Measurements from ENCODE around the gene PAX6.

PAX6 gene

GRCh38 chr11:31794548-31794947 lies 16.6 kb downstream of the PAX6 start:
- H3K9me3 ChIP-seq (replicated peaks in 1 of 2; ENCODE audit: control insufficient read depth in 2 of 2, insufficient read depth in 1 of 2, low read depth in 1 of 2, low read length in 2 of 2), result peaks cover 0 to 6% of the 10 kb centered on the region in 2 donors
- H2BK5ac ChIP-seq (ENCODE audit: low read length), result no peak overlapping the region
- no peak overlapping the region for H3K23ac ChIP-seq (ENCODE audit: low read depth, low read length, poor library complexity)
- no peak overlapping the region for H4K8ac ChIP-seq (ENCODE audit: low read depth, low read length)
- no peak overlapping the region for H2AK5ac ChIP-seq (ENCODE audit: low read depth, low read length)
- H3K4ac ChIP-seq (ENCODE audit: low read length), result no peak overlapping the region
- no peaks in the 10 kb centered on the region for H3K27me3 ChIP-seq (ENCODE audit: control insufficient read depth in 3 of 3, insufficient read depth in 3 of 3, low read depth in 1 of 3, low read length in 3 of 3)
- H2BK120ac ChIP-seq (ENCODE audit: low read depth, low read length), result no peak overlapping the region
- no peak overlapping the region for H4K91ac ChIP-seq (ENCODE audit: low read depth, low read length, poor library complexity)
- H3K27ac ChIP-seq (replicated peaks; ENCODE audit: low read length), result no peak overlapping the region
- H3K14ac ChIP-seq (ENCODE audit: low read length), result no peak overlapping the region
- WGBS, 2 donors (ENCODE audit: extremely low coverage in 2 of 2, insufficient read length in 2 of 2, insufficient replicate concordance in 1 of 2), result no CpG with 5 or more reads among the region's 4 CpGs
- no peak overlapping the region for H2BK15ac ChIP-seq (ENCODE audit: low read length)
- no peak for DNase-seq (ENCODE audit: low spot score)
- H3K18ac ChIP-seq (ENCODE audit: low read length), result no peak overlapping the region
- H3K36me3 ChIP-seq (replicated peaks in 1 of 2; ENCODE audit: control insufficient read depth in 2 of 2, insufficient read depth in 2 of 2, low read length in 2 of 2), result peaks cover 27 to 96% of the 10 kb centered on the region in 2 donors
- H3K9ac ChIP-seq (ENCODE audit: low read depth, low read length, poor library complexity), result no peak overlapping the region
- no peak overlapping the region for H2BK12ac ChIP-seq (ENCODE audit: low read length)
- no peak overlapping the region for H3K4me2 ChIP-seq (ENCODE audit: insufficient read depth, low read length, poor library complexity, severe bottlenecking)
- H3K79me1 ChIP-seq (ENCODE audit: low read depth, low read length), result peaks cover 2% of the 10 kb centered on the region
- peaks cover 0 to 30% of the 10 kb centered on the region in 2 donors for H3K4me1 ChIP-seq (ENCODE audit: control insufficient read depth in 2 of 2, insufficient read depth in 1 of 2, low read depth in 1 of 2, low read length in 2 of 2)
- H2AFZ ChIP-seq (ENCODE audit: low read length), result no peak overlapping the region
- H3K4me3 ChIP-seq (ENCODE audit: low read length in 2 of 2), result no peak overlapping the region

- H3K4ac ChIP-seq (ENCODE audit: low read length), result no peak overlapping the region
- peaks cover 6 to 21% of the 10 kb centered on the region in 2 donors for H3K4me1 ChIP-seq (ENCODE audit: control insufficient read depth in 2 of 2, insufficient read depth in 1 of 2, low read depth in 1 of 2, low read length in 2 of 2)
- H3K4me3 ChIP-seq (ENCODE audit: low read length in 2 of 2), result no peak overlapping the region
- no peak overlapping the region for H3K9ac ChIP-seq (ENCODE audit: low read depth, low read length, poor library complexity)
- no peak overlapping the region for H3K4me2 ChIP-seq (ENCODE audit: insufficient read depth, low read length, poor library complexity, severe bottlenecking)
- H2BK5ac ChIP-seq (ENCODE audit: low read length), result no peak overlapping the region
- H3K79me1 ChIP-seq (ENCODE audit: low read depth, low read length), result peaks cover 2% of the 10 kb centered on the region
- no peak overlapping the region for H2BK12ac ChIP-seq (ENCODE audit: low read length)
- H4K8ac ChIP-seq (ENCODE audit: low read depth, low read length), result no peak overlapping the region
- no peak for DNase-seq (ENCODE audit: low spot score)
- no peak overlapping the region for H2BK15ac ChIP-seq (ENCODE audit: low read length)
- H3K23ac ChIP-seq (ENCODE audit: low read depth, low read length, poor library complexity), result no peak overlapping the region
- H2AK5ac ChIP-seq (ENCODE audit: low read depth, low read length), result no peak overlapping the region
- H3K18ac ChIP-seq (ENCODE audit: low read length), result no peak overlapping the region
- H2BK120ac ChIP-seq (ENCODE audit: low read depth, low read length), result no peak overlapping the region
- no CpG with 5 or more reads among the region's 10 CpGs for WGBS, 2 donors (ENCODE audit: extremely low coverage in 2 of 2, insufficient read length in 2 of 2, insufficient replicate concordance in 1 of 2)
- H4K91ac ChIP-seq (ENCODE audit: low read depth, low read length, poor library complexity), result no peak overlapping the region
- no peak overlapping the region for H3K27ac ChIP-seq (replicated peaks; ENCODE audit: low read length)
- no peak overlapping the region for H3K14ac ChIP-seq (ENCODE audit: low read length)
- no peaks in the 10 kb centered on the region for H3K27me3 ChIP-seq (ENCODE audit: control insufficient read depth in 3 of 3, insufficient read depth in 3 of 3, low read depth in 1 of 3, low read length in 3 of 3)
- no peak overlapping the region for H2AFZ ChIP-seq (ENCODE audit: low read length)
- peaks cover 27 to 96% of the 10 kb centered on the region in 2 donors for H3K36me3 ChIP-seq (replicated peaks in 1 of 2; ENCODE audit: control insufficient read depth in 2 of 2, insufficient read depth in 2 of 2, low read length in 2 of 2)
- H3K9me3 ChIP-seq (replicated peaks in 1 of 2; ENCODE audit: control insufficient read depth in 2 of 2, insufficient read depth in 1 of 2, low read depth in 1 of 2, low read length in 2 of 2), result peaks cover 0 to 4% of the 10 kb centered on the region in 2 donors
Measured at GRCh38 chr11:31793264-31793663, 17.9 kb downstream of the PAX6 start.

- H3K9ac ChIP-seq (ENCODE audit: low read depth, low read length, poor library complexity), result no peak overlapping the region
- DNase-seq (ENCODE audit: low spot score), result no peak
- H3K27ac ChIP-seq (replicated peaks; ENCODE audit: low read length), result no peak overlapping the region
- peaks cover 2% of the 10 kb centered on the region for H3K79me1 ChIP-seq (ENCODE audit: low read depth, low read length)
- H2AFZ ChIP-seq (ENCODE audit: low read length), result no peak overlapping the region
- no peak overlapping the region for H2BK12ac ChIP-seq (ENCODE audit: low read length)
- H3K4me3 ChIP-seq (ENCODE audit: low read length in 2 of 2), result no peak overlapping the region
- no peak overlapping the region for H2BK120ac ChIP-seq (ENCODE audit: low read depth, low read length)
- no peak overlapping the region for H3K23ac ChIP-seq (ENCODE audit: low read depth, low read length, poor library complexity)
- H3K9me3 ChIP-seq (replicated peaks in 1 of 2; ENCODE audit: control insufficient read depth in 2 of 2, insufficient read depth in 1 of 2, low read depth in 1 of 2, low read length in 2 of 2), result peaks cover 0 to 4% of the 10 kb centered on the region in 2 donors
- H3K27me3 ChIP-seq (ENCODE audit: control insufficient read depth in 3 of 3, insufficient read depth in 3 of 3, low read depth in 1 of 3, low read length in 3 of 3), result no peaks in the 10 kb centered on the region
- peaks cover 11 to 16% of the 10 kb centered on the region in 2 donors for H3K4me1 ChIP-seq (ENCODE audit: control insufficient read depth in 2 of 2, insufficient read depth in 1 of 2, low read depth in 1 of 2, low read length in 2 of 2)
- no peak overlapping the region for H2AK5ac ChIP-seq (ENCODE audit: low read depth, low read length)
- H2BK15ac ChIP-seq (ENCODE audit: low read length), result no peak overlapping the region
- no peak overlapping the region for H3K14ac ChIP-seq (ENCODE audit: low read length)
- H3K4ac ChIP-seq (ENCODE audit: low read length), result no peak overlapping the region
- H4K91ac ChIP-seq (ENCODE audit: low read depth, low read length, poor library complexity), result no peak overlapping the region
- WGBS, 2 donors (ENCODE audit: extremely low coverage in 2 of 2, insufficient read length in 2 of 2, insufficient replicate concordance in 1 of 2), result no CpG with 5 or more reads among the region's 2 CpGs
- H3K36me3 ChIP-seq (replicated peaks in 1 of 2; ENCODE audit: control insufficient read depth in 2 of 2, insufficient read depth in 2 of 2, low read length in 2 of 2), result peaks cover 27 to 88% of the 10 kb centered on the region in 2 donors
- H3K18ac ChIP-seq (ENCODE audit: low read length), result no peak overlapping the region
- H3K4me2 ChIP-seq (ENCODE audit: insufficient read depth, low read length, poor library complexity, severe bottlenecking), result no peak overlapping the region
- H2BK5ac ChIP-seq (ENCODE audit: low read length), result no peak overlapping the region
- H4K8ac ChIP-seq (ENCODE audit: low read depth, low read length), result no peak overlapping the region
Measured at GRCh38 chr11:31792456-31792855, 18.7 kb downstream of the PAX6 start.

- peaks cover 0 to 4% of the 10 kb centered on the region in 2 donors for H3K9me3 ChIP-seq (replicated peaks in 1 of 2; ENCODE audit: control insufficient read depth in 2 of 2, insufficient read depth in 1 of 2, low read depth in 1 of 2, low read length in 2 of 2)
- H2BK120ac ChIP-seq (ENCODE audit: low read depth, low read length), result no peak overlapping the region
- H2BK12ac ChIP-seq (ENCODE audit: low read length), result no peak overlapping the region
- no peaks in the 10 kb centered on the region for H3K27me3 ChIP-seq (ENCODE audit: control insufficient read depth in 3 of 3, insufficient read depth in 3 of 3, low read depth in 1 of 3, low read length in 3 of 3)
- no peak overlapping the region for H3K14ac ChIP-seq (ENCODE audit: low read length)
- H2BK5ac ChIP-seq (ENCODE audit: low read length), result no peak overlapping the region
- peaks cover 2% of the 10 kb centered on the region for H3K79me1 ChIP-seq (ENCODE audit: low read depth, low read length)
- no peak overlapping the region for H2AK5ac ChIP-seq (ENCODE audit: low read depth, low read length)
- H3K4me2 ChIP-seq (ENCODE audit: insufficient read depth, low read length, poor library complexity, severe bottlenecking), result no peak overlapping the region
- no peak overlapping the region for H3K18ac ChIP-seq (ENCODE audit: low read length)
- H3K4me3 ChIP-seq (ENCODE audit: low read length in 2 of 2), result no peak overlapping the region
- no peak overlapping the region for H2AFZ ChIP-seq (ENCODE audit: low read length)
- H3K23ac ChIP-seq (ENCODE audit: low read depth, low read length, poor library complexity), result no peak overlapping the region
- DNase-seq (ENCODE audit: low spot score), result no peak
- no CpG with 5 or more reads among the region's 2 CpGs for WGBS, 2 donors (ENCODE audit: extremely low coverage in 2 of 2, insufficient read length in 2 of 2, insufficient replicate concordance in 1 of 2)
- no peak overlapping the region for H3K27ac ChIP-seq (replicated peaks; ENCODE audit: low read length)
- H4K91ac ChIP-seq (ENCODE audit: low read depth, low read length, poor library complexity), result no peak overlapping the region
- H3K4ac ChIP-seq (ENCODE audit: low read length), result no peak overlapping the region
- no peak overlapping the region for H4K8ac ChIP-seq (ENCODE audit: low read depth, low read length)
- no peak overlapping the region for H3K9ac ChIP-seq (ENCODE audit: low read depth, low read length, poor library complexity)
- H3K4me1 ChIP-seq (ENCODE audit: control insufficient read depth in 2 of 2, insufficient read depth in 1 of 2, low read depth in 1 of 2, low read length in 2 of 2), result peaks cover 15 to 17% of the 10 kb centered on the region in 2 donors
- no peak overlapping the region for H2BK15ac ChIP-seq (ENCODE audit: low read length)
- H3K36me3 ChIP-seq (replicated peaks in 1 of 2; ENCODE audit: control insufficient read depth in 2 of 2, insufficient read depth in 2 of 2, low read length in 2 of 2), result peaks cover 27 to 88% of the 10 kb centered on the region in 2 donors
Measured at GRCh38 chr11:31792036-31792435, 19.1 kb downstream of the PAX6 start.
